Liver (tissue), 9 donors: ENCODE data around the gene DYNLT1. TPM values are rescaled to one million over a fixed set of nuclear protein-coding genes. Genes with fewer than 3 reads are reported as not detected.

ENCODE experiments used
- DNase-seq: peaks from one replicate; pipeline ENCODE4 v3.0.0-alpha.2; 2017; ENCODE audit warnings: low spot score
- H3K27ac ChIP-seq, 2 donors: one replicate each; pipeline ENCODE4 v1.7.0; 2013; ENCODE audit warnings: inconsistent platforms in 2 of 2, low read length in 2 of 2, control low read depth in 1 of 2, low read depth in 1 of 2, mild to moderate bottlenecking in 1 of 2
- H3K27me3 ChIP-seq, 4 donors: one replicate each; pipeline versions ENCODE4 v1.6.1 to v1.7.0; 2013; ENCODE audit warnings: low read length in 3 of 4, inconsistent platforms in 1 of 4, mild to moderate bottlenecking in 1 of 4, moderate library complexity in 1 of 4; ENCODE audit not compliant: control insufficient read depth in 4 of 4, insufficient read depth in 4 of 4
- H3K36me3 ChIP-seq, 4 donors: one replicate each; pipeline versions ENCODE4 v1.6.1 to v1.7.0; 2013; ENCODE audit warnings: low read length in 3 of 4, mild to moderate bottlenecking in 3 of 4, low read depth in 1 of 4, moderate library complexity in 1 of 4; ENCODE audit not compliant: control insufficient read depth in 4 of 4, insufficient read depth in 3 of 4
- H3K4me1 ChIP-seq, 4 donors: one replicate each; pipeline versions ENCODE4 v1.6.1 to v1.7.0; 2013; ENCODE audit warnings: low read length in 3 of 4, mild to moderate bottlenecking in 3 of 4, moderate library complexity in 1 of 4; ENCODE audit not compliant: control insufficient read depth in 4 of 4, insufficient read depth in 4 of 4
- H3K4me3 ChIP-seq, 3 donors: one replicate each; pipeline versions ENCODE4 v1.6.1 to v1.7.0; 2013; ENCODE audit warnings: low read length in 3 of 3, control low read depth in 1 of 3, low read depth in 1 of 3, mild to moderate bottlenecking in 1 of 3
- H3K9ac ChIP-seq, 2 donors: one replicate each; pipeline ENCODE4 v1.7.0; 2013; ENCODE audit warnings: low read length in 2 of 2, mild to moderate bottlenecking in 2 of 2, moderate library complexity in 2 of 2, control low read depth in 1 of 2, low read depth in 1 of 2
- H3K9me3 ChIP-seq, 4 donors: one replicate each; pipeline versions ENCODE4 v1.6.1 to v1.7.0; 2013; ENCODE audit warnings: low read length in 3 of 4; ENCODE audit not compliant: control insufficient read depth in 4 of 4
- CTCF ChIP-seq: fragments of 150-350 bp; IDR thresholded peaks from 2 replicates; pipeline ENCODE4 v1.5.1; 2017; ENCODE audit warnings: improper control_type of control experiment, low read depth, low read length; ENCODE audit not compliant: missing input control
- EGR1 ChIP-seq, 2 donors: IDR thresholded peaks; 2 replicates each; pipeline ENCODE4 v1.6.1; 2016 to 2018; ENCODE audit warnings: antibody characterized with exemption in 2 of 2, low read depth in 2 of 2
- FOXA1 ChIP-seq: IDR thresholded peaks from 2 replicates; pipeline ENCODE4 v1.6.1; 2016; ENCODE audit warnings: antibody characterized with exemption
- FOXA2 ChIP-seq: IDR thresholded peaks from 2 replicates; pipeline ENCODE4 v1.6.1; 2016; ENCODE audit warnings: antibody characterized with exemption
- HNF4A ChIP-seq, 2 donors: conservative IDR thresholded peaks; 2 replicates each; pipeline ENCODE4 v1.6.1; 2016; ENCODE audit warnings: antibody characterized with exemption in 2 of 2, mild to moderate bottlenecking in 2 of 2
- JUND ChIP-seq, 2 donors: IDR thresholded peaks; 2 replicates each; pipeline ENCODE4 v1.6.1; 2016; ENCODE audit warnings: antibody characterized with exemption in 2 of 2
- NR2F2 ChIP-seq: IDR thresholded peaks from 2 replicates; pipeline ENCODE4 v1.6.1; 2016; ENCODE audit warnings: antibody characterized with exemption
- RAD21 ChIP-seq, 2 donors: IDR thresholded peaks; 2 replicates each; pipeline ENCODE4 v1.6.1; 2016; ENCODE audit warnings: antibody characterized with exemption in 2 of 2, mild to moderate bottlenecking in 2 of 2
- RXRA ChIP-seq, 2 donors: IDR thresholded peaks; 2 replicates each; pipeline ENCODE4 v1.6.1; 2017 to 2018; ENCODE audit warnings: antibody characterized with exemption in 2 of 2, mild to moderate bottlenecking in 1 of 2
- SP1 ChIP-seq: IDR thresholded peaks from 2 replicates; pipeline ENCODE4 v1.6.1; 2018; ENCODE audit warnings: antibody characterized with exemption, mild to moderate bottlenecking
- TAF1 ChIP-seq: conservative IDR thresholded peaks from 2 replicates; pipeline ENCODE4 v1.6.1; 2016; ENCODE audit warnings: antibody characterized with exemption, mild to moderate bottlenecking
- YY1 ChIP-seq: IDR thresholded peaks from 2 replicates; pipeline ENCODE4 v1.6.1; 2016; ENCODE audit warnings: antibody characterized with exemption, mild to moderate bottlenecking
- ZBTB33 ChIP-seq: IDR thresholded peaks from 2 replicates; pipeline ENCODE4 v1.6.1; 2016; ENCODE audit warnings: antibody characterized with exemption
- WGBS: extraction: QIAGEN DNeasy Blood & Tissue Kit; methylation state at CpG from one replicate; pipeline ENCODE4 v1.1.7; 2013; 5-methylcytosine and 5-hydroxymethylcytosine counted together
- polyA plus RNA-seq, 2 donors: library from polyadenylated mRNA; stranded (reverse) in 1 of 2; unstranded in 1 of 2; fragments of 200-250 nt in 1 of 2; fragments of >200 nt in 1 of 2; fragmentation: Nextera tagmentation in 1 of 2; extraction: Ambion mirVana in 1 of 2; gene quantifications; one replicate each; pipeline versions ENCODE4 v1.2.1 to v1.2.3, GENCODE V29; 2013 to 2015
- total RNA-seq, 2 donors: library from RNA; depleted of rRNA; stranded (reverse); fragments of >200 nt; gene quantifications; one replicate each; pipeline ENCODE4 v1.2.3, GENCODE V29; 2014
- TF ChIP-seq, protein P1 (sequence below): IDR thresholded peaks from 2 replicates; pipeline ENCODE4 v1.6.1; 2016; ENCODE audit warnings: antibody characterized with exemption
- TF ChIP-seq, protein P2 (sequence below): IDR thresholded peaks from 2 replicates; pipeline ENCODE4 v1.6.1; 2016; ENCODE audit warnings: antibody characterized with exemption, mild to moderate bottlenecking
- TF ChIP-seq, protein P3 (sequence below): IDR thresholded peaks from 2 replicates; pipeline ENCODE4 v1.6.1; 2016; ENCODE audit warnings: antibody characterized with exemption
- donor health status: healthy.
- donor health status: healthy.
- donor health status: healthy.
- donor health status: healthy.
- donor health status: healthy.

DYNLT1 gene
- total and polyA plus RNA-seq, 4 donors = 17.7 to 86.9 (median 38.3) TPM

DNA sequence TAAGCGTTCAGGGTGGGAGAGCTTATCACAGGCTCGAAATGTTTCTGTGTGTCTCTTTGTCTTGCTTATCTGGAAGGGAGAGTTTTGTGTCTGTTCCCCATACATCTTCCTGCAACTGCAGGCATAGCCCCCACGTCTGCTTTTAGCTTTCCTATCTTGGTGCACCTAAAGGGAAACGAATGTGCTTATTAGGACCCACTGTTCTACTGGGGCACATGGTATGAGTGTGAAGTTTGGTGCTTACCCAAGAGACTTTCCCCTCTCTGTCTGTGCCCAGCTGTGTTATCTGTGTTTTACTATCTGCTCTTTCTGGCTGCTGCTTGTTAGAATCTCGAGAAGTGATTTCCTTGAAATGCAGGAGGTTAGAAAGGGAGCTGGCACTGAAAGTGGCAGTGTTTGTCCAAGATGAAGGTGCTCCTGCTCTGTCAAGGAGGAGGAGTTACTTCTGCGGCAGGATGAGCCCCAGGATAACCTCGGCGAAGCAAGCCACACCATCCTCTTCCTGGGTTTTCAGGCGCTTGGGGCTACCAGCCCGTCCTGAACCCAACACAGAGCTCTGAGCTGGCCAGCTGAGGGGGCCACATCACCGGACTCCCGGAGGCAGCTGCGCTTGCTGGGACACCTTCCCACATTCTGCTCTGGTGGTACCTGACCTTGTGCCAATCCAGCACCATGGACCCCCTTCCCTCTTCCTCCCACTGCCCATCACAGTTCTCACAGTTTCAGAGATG, 23.4 kb downstream of the DYNLT1 start:
- H3K4me1 ChIP-seq = no peaks in the 10 kb centered on the region
- H3K27me3 ChIP-seq = no peaks in the 10 kb centered on the region
- TF ChIP-seq, protein P1, sequence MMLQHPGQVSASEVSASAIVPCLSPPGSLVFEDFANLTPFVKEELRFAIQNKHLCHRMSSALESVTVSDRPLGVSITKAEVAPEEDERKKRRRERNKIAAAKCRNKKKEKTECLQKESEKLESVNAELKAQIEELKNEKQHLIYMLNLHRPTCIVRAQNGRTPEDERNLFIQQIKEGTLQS = no peak
- TF ChIP-seq, protein P2, sequence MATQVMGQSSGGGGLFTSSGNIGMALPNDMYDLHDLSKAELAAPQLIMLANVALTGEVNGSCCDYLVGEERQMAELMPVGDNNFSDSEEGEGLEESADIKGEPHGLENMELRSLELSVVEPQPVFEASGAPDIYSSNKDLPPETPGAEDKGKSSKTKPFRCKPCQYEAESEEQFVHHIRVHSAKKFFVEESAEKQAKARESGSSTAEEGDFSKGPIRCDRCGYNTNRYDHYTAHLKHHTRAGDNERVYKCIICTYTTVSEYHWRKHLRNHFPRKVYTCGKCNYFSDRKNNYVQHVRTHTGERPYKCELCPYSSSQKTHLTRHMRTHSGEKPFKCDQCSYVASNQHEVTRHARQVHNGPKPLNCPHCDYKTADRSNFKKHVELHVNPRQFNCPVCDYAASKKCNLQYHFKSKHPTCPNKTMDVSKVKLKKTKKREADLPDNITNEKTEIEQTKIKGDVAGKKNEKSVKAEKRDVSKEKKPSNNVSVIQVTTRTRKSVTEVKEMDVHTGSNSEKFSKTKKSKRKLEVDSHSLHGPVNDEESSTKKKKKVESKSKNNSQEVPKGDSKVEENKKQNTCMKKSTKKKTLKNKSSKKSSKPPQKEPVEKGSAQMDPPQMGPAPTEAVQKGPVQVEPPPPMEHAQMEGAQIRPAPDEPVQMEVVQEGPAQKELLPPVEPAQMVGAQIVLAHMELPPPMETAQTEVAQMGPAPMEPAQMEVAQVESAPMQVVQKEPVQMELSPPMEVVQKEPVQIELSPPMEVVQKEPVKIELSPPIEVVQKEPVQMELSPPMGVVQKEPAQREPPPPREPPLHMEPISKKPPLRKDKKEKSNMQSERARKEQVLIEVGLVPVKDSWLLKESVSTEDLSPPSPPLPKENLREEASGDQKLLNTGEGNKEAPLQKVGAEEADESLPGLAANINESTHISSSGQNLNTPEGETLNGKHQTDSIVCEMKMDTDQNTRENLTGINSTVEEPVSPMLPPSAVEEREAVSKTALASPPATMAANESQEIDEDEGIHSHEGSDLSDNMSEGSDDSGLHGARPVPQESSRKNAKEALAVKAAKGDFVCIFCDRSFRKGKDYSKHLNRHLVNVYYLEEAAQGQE = no peak
- TF ChIP-seq RXRA (IDR thresholded peaks at IDR 0.05) (no peak), NR2F2 (no peak), YY1 (no peak), FOXA2 (no peak), EGR1 (IDR thresholded peaks at IDR 0.05; ENCODE audit: low read depth in 2 of 2) (no peak), SP1 (no peak), JUND (IDR thresholded peaks at IDR 0.05) (no peak), RAD21 (IDR thresholded peaks at IDR 0.05) (no peak)
- TF ChIP-seq, protein P3, sequence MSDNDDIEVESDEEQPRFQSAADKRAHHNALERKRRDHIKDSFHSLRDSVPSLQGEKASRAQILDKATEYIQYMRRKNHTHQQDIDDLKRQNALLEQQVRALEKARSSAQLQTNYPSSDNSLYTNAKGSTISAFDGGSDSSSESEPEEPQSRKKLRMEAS = no peak
- H3K36me3 ChIP-seq = peaks cover 0 to 13% (median 5%) of the 10 kb centered on the region in 4 donors
- H3K27ac ChIP-seq = no peak overlapping the region
- no peak overlapping the region for H3K4me3 ChIP-seq
- H3K9me3 ChIP-seq = no peaks in the 10 kb centered on the region
- whole genome bisulfite sequencing = 91% methylated on average over 13 of the region's 13 CpGs
- peak; percentile 21 for DNase-seq
- no peak overlapping the region for H3K9ac ChIP-seq

DNA sequence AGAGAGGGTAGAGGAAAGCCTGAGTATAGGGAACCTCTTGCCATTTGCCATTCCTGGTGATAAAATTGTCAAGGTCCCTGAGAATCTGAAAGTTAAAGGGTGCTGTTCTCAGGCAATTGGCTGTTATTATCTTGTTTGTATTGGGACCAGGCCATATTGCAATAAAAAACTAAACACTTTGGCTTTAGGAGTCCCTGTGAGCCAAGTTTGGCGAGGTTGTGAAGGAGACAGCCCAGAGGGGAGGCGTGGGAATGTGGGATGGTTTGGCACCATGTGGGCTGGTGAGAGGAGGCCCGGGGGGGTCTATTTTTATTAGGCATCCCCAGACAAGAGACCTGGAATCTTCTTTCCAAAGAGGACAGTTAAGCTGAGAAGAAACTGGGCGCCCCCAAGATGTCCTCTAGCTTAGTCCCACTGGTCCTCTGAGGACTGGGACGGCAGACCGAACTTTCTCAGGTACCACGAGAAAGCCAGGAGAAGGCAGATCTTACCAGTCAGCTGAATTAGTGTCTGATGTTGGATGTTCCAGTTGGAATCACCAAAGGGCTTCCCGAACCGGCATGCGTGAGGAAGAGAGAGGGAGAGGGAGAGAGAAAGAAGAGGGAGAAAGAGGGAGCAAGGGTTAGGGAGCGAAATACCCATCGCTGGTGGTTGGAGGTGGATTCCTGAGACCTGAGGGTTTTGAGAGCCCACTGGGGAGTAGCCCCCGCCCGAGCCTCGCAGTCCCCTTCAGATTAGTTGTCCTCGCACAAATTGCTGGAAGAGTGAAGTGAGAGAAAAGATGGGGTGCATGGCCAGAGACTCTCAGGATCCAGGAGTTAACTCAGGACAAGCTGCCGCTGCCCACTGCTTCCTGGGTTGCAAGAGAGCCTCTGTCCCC, 24.4 kb downstream of the DYNLT1 start:
- no peak overlapping the region for H3K4me3 ChIP-seq
- no peak overlapping the region for H3K9ac ChIP-seq
- H3K4me1 ChIP-seq = no peaks in the 10 kb centered on the region
- H3K27me3 ChIP-seq = no peaks in the 10 kb centered on the region
- H3K9me3 ChIP-seq = no peaks in the 10 kb centered on the region
- DNase-seq = peak; percentile 5
- peaks cover 0 to 9% (median under 1%) of the 10 kb centered on the region in 4 donors for H3K36me3 ChIP-seq
- 91% methylated on average over 17 of the region's 17 CpGs for WGBS
- H3K27ac ChIP-seq = no peak overlapping the region
- TF ChIP-seq, protein P1 = no peak
- TF ChIP-seq HNF4A (conservative IDR thresholded peaks at IDR 0.05) (no peak), EGR1 (IDR thresholded peaks at IDR 0.05; ENCODE audit: low read depth in 2 of 2) (no peak), NR2F2 (no peak), YY1 (no peak), CTCF (no peak), TAF1 (no peak), ZBTB33 (no peak), SP1 (no peak), FOXA1 (no peak)
- TF ChIP-seq, protein P2 = no peak
- TF ChIP-seq, protein P3 = no peak
